HG03095 (cell line): ENCODE results near the gene SNAPC2.
"Not testable (repeated sequence)": the region's sequence is repeated elsewhere in the genome, so short reads cannot be mapped to it uniquely, and the experiment has no call there.

Experiments
- ATAC-seq: cut with Tn5 transposase; IDR thresholded peaks from one replicate; pipeline ENCODE4 v1.9.1; 2021; ENCODE audit warnings: moderate library complexity; ENCODE audit not compliant: unreplicated experiment

The SNAPC2 gene

GRCh38 chr19:7908742-7909461 lies 11.2 kb upstream of the SNAPC2 start:
- ATAC-seq: no peak

DNA sequence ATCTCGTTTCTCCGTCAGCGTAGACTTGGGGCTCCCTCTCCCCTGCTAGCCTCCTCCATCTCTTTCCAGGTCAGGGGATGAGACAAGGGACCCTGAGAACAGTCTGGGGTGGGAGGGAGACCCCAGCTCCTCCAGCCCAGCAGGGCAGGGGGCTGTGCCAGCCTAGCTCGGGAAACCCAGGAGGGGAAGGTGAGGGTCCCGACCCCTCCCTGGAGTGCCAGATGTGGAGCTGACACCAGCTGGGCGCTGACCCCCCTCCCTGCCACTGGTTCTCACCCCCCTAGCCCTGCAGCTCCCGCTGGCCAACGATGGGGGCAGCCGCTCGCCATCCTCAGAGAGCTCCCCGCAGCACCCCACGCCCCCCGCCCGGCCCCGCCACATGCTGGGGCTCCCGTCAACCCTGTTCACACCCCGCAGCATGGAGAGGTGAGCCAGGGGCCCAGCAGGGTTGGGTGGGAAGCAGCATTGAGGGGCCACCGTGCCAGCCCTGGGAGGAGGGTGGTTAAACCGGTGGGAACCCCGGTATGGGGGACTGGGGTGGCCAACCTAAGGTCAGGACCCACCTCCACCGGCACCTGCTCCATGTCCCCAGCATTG lies 10.6 kb upstream of the SNAPC2 start:
- no peak for ATAC-seq

DNA sequence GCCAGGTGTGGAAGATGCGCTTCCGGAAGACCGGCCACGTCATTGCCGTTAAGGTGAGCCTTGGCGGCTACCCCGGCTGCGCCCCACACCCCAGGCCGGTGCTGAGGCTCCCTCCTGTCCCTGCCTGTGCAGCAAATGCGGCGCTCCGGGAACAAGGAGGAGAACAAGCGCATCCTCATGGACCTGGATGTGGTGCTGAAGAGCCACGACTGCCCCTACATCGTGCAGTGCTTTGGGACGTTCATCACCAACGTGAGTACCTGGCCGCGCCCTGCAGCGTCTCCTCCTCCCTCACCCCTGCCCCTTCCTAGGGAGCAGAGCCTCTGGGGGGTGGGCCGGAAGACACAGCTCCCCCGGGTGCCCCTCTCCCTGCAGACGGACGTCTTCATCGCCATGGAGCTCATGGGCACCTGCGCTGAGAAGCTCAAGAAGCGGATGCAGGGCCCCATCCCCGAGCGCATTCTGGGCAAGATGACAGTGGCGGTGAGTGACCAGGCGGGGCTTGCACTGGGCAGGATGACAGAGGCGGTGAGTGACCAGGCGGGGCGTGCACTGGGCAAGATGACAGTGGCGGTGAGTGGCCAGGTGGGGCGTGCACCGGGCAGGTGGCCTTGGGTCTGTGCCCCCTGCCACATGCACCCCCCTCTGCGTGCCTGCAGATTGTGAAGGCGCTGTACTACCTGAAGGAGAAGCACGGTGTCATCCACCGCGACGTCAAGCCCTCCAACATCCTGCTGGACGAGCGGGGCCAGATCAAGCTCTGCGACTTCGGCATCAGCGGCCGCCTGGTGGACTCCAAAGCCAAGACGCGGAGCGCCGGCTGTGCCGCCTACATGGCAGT lies 9.6 kb upstream of the SNAPC2 start:
- no peak for ATAC-seq

DNA sequence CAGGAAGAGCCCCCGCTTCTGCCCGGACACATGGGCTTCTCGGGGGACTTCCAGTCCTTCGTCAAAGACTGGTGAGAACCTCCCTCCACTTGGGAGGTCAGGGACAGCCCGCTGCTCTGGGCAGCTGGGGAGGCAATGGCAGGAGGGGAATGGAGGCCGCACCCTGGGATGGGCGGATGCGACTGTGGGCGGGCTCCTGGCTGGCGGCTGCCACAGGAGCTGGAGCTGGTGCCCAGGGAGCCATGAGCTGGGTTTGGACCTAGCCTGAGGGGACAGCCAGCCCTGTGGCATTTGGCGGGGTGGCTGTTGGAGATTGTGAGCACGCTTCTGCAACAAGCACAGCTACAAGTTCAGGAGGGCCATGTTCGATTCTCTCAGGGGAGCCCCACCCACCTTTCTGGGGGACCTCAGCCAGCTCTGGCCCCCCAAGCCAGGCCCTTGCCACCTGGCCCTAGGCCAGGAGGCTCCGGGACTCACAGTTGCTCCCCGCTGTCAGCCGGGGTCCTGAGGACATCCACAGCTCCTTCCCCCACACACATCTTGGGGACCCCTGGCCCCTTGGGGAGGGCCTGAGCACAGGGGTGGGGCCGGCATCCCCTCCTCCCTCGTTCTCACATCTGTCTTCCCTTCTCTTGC lies 8.5 kb upstream of the SNAPC2 start:
- no peak for ATAC-seq

GRCh38 chr19:7912144-7912696 lies 7.9 kb upstream of the SNAPC2 start:
- no peak for ATAC-seq

GRCh38 chr19:7912697-7913564 lies 7.2 kb upstream of the SNAPC2 start:
- ATAC-seq: no peak

DNA sequence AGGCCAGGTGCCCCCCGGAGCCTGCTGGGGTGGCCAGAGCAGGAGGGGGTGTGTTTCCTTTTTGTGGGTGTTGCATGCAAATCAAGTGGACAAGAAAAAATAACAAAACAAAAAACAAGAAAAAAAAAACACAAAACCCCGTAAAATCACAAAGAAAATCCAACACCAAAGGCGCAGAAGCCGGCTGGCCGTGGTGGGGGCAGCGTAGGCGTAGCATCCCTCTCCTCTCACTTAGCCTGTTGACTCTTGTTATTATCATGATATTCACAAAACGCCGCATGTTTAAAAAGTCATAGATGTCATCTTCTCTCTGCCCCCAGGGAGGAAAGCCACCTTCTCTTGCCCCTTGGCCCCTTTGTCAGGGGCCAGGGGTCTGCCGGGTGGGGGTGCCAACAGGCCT lies 6.5 kb upstream of the SNAPC2 start:
- no peak for ATAC-seq

DNA sequence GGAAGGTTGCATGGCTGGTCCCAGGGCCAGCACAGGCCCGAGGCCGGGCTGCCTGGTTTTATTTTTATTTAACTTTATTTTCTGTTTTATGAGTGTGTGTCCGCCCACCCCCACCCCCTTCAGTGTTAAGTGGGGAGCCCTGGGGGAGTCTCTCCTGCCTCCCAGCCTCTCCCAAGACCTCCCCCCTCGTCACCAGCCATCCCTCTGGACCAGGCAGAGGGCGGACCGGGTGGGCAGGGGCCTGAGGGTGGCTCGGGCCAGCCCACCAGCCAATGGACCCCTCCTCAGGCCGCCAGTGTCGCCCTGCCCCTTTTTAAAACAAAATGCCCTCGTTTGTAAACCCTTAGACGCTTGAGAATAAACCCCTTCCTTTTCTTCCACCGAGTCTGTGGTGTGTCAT lies 6.0 kb upstream of the SNAPC2 start:
- ATAC-seq: no peak

DNA sequence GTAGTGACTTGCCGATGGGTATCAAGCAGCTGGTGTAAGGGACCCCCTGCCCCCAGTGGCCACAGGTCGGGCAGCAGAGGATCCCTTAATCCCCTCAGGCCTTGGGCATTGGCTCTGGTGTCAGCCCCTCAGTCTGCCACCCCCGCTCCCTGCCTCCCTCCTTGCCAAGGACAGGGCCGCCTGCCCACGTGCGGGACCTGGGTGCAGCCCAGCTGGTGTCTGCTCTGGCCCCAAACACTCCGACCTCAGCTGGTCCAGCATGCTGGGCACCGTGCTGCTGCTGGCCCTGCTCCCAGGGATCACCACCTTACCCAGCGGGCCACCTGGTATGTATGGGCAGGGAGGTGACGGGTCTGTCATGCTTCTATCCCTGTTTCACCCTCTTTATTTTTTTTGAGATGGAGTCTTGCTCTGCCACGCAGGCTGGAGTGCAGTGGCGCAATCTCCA lies 5.5 kb upstream of the SNAPC2 start, which contains the start of gene TGFBR3L:
TSS of gene TGFBR3L (plus strand) at position 233 of the 448 bp plus-strand sequence.
- ATAC-seq: no peak

GRCh38 chr19:7915250-7916102 lies 4.7 kb upstream of the SNAPC2 start:
- ATAC-seq: no peak

GRCh38 chr19:7916103-7916954 lies 3.8 kb upstream of the SNAPC2 start:
- no peak for ATAC-seq

- ATAC-seq: no peak
Observed at GRCh38 chr19:7916955-7917266, 3.2 kb upstream of the SNAPC2 start.

DNA sequence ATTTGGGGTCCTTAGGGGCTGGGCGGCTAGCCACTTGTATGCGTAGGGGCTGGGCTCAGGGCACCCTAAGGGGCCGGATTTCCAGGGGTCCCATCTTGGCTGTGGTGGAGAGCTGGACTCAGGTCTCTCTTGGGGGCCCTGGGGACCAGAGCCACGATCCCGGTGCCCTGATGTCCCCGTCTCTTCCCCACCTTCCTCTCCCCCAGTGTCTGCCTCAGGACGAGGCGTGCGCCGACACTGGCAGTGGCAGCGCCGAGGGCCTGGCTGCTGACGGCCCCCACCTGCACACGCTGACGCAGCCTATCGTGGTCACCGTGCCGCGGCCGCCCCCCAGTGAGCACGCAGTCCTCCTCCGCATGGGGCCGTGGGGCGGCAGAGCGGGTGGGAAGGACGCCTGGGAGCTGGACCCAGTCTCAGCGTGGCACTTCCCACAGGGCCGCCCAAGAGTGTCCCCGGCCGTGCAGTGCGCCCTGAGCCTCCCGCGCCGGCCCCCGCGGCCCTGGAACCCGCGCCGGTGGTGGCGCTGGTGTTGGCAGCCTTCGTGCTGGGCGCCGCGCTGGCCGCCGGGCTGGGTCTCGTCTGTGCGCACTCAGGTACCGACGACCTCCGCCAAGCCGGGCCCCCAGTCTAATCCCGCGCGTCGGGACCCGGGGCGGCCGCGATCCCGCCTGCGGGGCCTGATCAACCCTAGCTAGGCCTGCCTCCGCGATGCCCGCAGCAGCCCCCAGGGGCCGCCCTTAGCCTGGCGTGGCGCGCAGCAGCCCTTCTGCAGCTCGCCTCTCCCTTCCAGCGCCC lies 2.7 kb upstream of the SNAPC2 start:
- no peak for ATAC-seq

DNA sequence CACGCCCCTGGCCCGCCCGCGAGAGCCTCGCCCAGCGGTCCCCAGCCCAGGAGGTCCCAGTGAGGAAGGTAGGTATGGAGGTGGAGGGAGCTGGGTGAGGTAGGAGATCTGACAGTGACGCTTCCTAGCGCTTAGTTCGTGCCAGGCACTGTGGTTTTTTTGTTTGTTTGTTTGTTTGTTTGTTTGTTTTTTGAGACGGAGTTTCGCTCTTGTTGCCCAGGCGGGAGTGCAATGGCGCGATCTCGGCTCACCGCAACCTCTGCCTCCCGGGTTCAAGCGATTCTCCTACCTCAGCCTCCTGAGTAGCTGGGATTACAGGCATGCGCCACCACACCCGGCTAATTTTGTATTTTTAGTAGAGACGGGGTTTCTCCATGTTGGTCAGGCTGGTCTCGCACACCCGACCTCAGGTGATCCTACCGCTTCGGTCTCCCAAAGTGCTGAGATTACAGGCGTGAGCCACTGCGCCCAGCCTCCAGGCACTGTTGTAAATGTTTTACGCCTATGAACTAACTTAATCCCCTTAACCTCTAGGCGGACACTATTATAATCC lies 2.0 kb upstream of the SNAPC2 start:
- ATAC-seq: not testable (repeated sequence)

DNA sequence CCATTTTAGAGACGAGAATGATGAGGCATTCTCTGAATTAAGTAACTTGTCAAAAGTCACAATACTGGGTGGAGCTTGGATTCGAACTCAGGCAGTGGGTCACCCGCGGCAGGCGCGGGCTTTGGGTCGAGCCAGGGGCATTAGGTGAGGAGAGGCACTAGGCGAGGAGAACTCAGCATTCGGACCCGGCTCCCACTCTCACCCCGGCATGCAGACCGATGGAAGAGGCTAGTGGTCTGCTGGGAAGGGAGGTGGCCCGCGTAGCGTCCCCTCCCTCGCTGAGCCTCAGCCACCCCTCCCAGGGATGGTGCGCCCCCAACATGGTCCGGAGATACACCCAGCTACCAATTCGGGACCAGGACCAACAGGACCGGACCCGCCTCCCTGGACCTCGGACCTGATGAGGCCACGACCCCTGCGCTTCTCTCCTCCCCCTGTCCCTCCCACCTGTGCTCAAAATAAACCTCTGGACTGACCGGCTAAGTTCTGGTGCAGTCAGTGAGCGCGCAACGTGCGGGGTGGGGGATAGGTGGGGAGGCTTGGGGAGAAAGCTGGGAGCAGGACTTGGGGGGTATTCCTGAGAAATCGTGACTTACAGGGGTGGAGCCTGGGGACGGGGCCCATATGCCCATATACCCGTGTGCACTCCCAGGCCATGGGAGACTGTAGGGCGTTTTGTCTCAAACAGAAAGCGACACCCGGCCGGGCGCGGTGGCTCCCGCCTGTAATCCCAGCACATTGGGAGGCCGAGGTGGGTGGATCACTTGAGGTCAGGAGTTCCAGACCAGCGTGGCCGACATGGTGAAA lies 1.3 kb upstream of the SNAPC2 start:
- no peak for ATAC-seq

DNA sequence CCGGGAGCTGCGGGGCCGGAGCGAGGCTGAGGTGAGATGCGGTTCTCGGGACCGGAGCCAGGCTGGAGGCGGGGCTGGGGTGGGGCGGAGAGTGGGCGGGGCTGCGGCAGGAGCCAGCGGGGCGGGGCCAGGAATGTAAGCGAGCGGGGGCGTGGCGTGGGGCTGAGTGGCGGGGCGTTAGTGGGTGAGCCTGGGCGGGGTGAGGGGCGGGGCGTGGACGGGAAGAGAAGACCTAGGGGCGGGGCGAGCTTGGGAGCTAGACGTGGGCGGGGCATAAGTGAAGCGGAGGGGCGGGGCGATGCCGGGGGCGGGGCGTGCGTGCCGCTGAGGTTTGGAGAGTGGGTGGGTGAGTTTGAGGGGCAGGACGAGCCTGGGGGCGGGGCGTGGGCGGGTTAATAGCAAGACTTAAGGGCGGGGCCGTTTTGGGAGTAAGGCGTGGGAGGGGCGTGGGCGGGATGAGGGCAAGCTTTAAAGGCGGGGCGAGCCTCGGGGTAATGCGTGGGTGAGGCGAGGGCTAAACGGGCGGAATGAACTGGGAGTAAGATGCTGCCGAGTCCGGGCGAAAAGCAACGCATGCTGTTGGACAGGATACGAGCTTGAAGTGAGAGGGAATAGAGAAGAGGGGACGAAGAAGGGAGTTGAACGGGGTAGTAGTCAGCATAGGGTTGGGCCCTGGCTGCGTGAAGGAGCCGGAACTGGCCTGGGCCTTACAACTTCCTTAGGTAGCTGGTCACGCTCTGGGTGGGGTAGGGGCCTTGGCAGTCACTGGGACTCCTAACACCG lies 572 bp downstream of the SNAPC2 start:
- peak; percentile 30 for ATAC-seq
